Nephron (organoid): ENCODE measurements around the gene OSMR.

Experiments used
- H3K27ac Mint-ChIP-seq, 3 experiments: 2 replicates each; pipeline ENCODE4 v1.8.0; 2020; ENCODE audit warnings: mixed read lengths in 3 of 3, mild to moderate bottlenecking in 2 of 3, moderate library complexity in 1 of 3
- H3K27me3 Mint-ChIP-seq: 2 replicates; pipeline ENCODE4 v1.8.0; 2021; ENCODE audit warnings: low read depth, mild to moderate bottlenecking, moderate library complexity, mixed read lengths
- H3K36me3 Mint-ChIP-seq: 2 replicates; pipeline ENCODE4 v1.8.0; 2020; ENCODE audit warnings: low read depth, mixed read lengths
- H3K4me1 Mint-ChIP-seq: 2 replicates; pipeline ENCODE4 v1.8.0; 2020; ENCODE audit warnings: mixed read lengths
- H3K4me3 Mint-ChIP-seq, 3 experiments: 2 replicates each; pipeline ENCODE4 v1.8.0; 2020; ENCODE audit warnings: mild to moderate bottlenecking in 3 of 3, mixed read lengths in 3 of 3, moderate library complexity in 2 of 3
- H3K9me3 Mint-ChIP-seq: 2 replicates; pipeline ENCODE4 v1.8.0; 2020; ENCODE audit warnings: mixed read lengths
- CTCF ChIP-seq, 3 experiments: fragments of 200-600 bp; sonication (generic); IDR thresholded peaks; one replicate each; pipeline ENCODE4 v1.5.0; 2021; ENCODE audit warnings: antibody characterized with exemption in 3 of 3; ENCODE audit not compliant: unreplicated experiment in 3 of 3

OSMR gene

GRCh38 chr5:38879078-38879460 is 33.3 kb downstream of the OSMR start:
- no peak overlapping the region for H3K4me3 Mint-ChIP-seq
- no peaks in the 10 kb centered on the region for H3K36me3 Mint-ChIP-seq
- TF ChIP-seq CTCF (IDR thresholded peaks at IDR 0.05; ENCODE audit: unreplicated experiment in 3 of 3), result no peak
- H3K4me1 Mint-ChIP-seq, result no peaks in the 10 kb centered on the region
- H3K27me3 Mint-ChIP-seq, result peaks cover 4% of the 10 kb centered on the region
- H3K27ac Mint-ChIP-seq, result no peak overlapping the region
- H3K9me3 Mint-ChIP-seq, result no peaks in the 10 kb centered on the region

- no peak overlapping the region for H3K27ac Mint-ChIP-seq
- H3K4me1 Mint-ChIP-seq, result no peaks in the 10 kb centered on the region
- H3K4me3 Mint-ChIP-seq, result no peak overlapping the region
- H3K9me3 Mint-ChIP-seq, result no peaks in the 10 kb centered on the region
- no peak for TF ChIP-seq CTCF (IDR thresholded peaks at IDR 0.05; ENCODE audit: unreplicated experiment in 3 of 3)
- H3K27me3 Mint-ChIP-seq, result peaks cover 4% of the 10 kb centered on the region
- H3K36me3 Mint-ChIP-seq, result no peaks in the 10 kb centered on the region
Observed at GRCh38 chr5:38883842-38884241, 38.0 kb downstream of the OSMR start.

- Mint-ChIP-seq H3K4me1 (no peaks in the 10 kb centered on the region), H3K4me3 (no peak overlapping the region), H3K9me3 (no peaks in the 10 kb centered on the region), H3K27ac (no peak overlapping the region), H3K27me3 (no peaks in the 10 kb centered on the region), H3K36me3 (no peaks in the 10 kb centered on the region)
- TF ChIP-seq CTCF (IDR thresholded peaks at IDR 0.05; ENCODE audit: unreplicated experiment in 3 of 3), result no peak
Observed at GRCh38 chr5:38885208-38885607, 39.4 kb downstream of the OSMR start.

- no peak for TF ChIP-seq CTCF (IDR thresholded peaks at IDR 0.05; ENCODE audit: unreplicated experiment in 3 of 3)
- H3K36me3 Mint-ChIP-seq, result no peaks in the 10 kb centered on the region
- H3K27ac Mint-ChIP-seq, result no peak overlapping the region
- no peak overlapping the region for H3K4me3 Mint-ChIP-seq
- no peaks in the 10 kb centered on the region for H3K4me1 Mint-ChIP-seq
- H3K9me3 Mint-ChIP-seq, result peaks cover 1% of the 10 kb centered on the region
- H3K27me3 Mint-ChIP-seq, result no peaks in the 10 kb centered on the region
Observed at GRCh38 chr5:38888041-38888440, 42.2 kb downstream of the OSMR start.

- H3K27ac Mint-ChIP-seq, result no peak overlapping the region
- no peak for TF ChIP-seq CTCF (IDR thresholded peaks at IDR 0.05; ENCODE audit: unreplicated experiment in 3 of 3)
- H3K36me3 Mint-ChIP-seq, result no peaks in the 10 kb centered on the region
- no peak overlapping the region for H3K4me3 Mint-ChIP-seq
- peaks cover 12% of the 10 kb centered on the region for H3K9me3 Mint-ChIP-seq
- no peaks in the 10 kb centered on the region for H3K27me3 Mint-ChIP-seq
- H3K4me1 Mint-ChIP-seq, result no peaks in the 10 kb centered on the region
Observed at GRCh38 chr5:38889424-38889823, 43.6 kb downstream of the OSMR start.

GRCh38 chr5:38891563-38891962 is 45.8 kb downstream of the OSMR start:
- Mint-ChIP-seq H3K4me1 (no peaks in the 10 kb centered on the region), H3K27me3 (no peaks in the 10 kb centered on the region), H3K9me3 (peaks cover 33% of the 10 kb centered on the region), H3K4me3 (no peak overlapping the region), H3K36me3 (no peaks in the 10 kb centered on the region), H3K27ac (no peak overlapping the region)
- no peak for TF ChIP-seq CTCF (IDR thresholded peaks at IDR 0.05; ENCODE audit: unreplicated experiment in 3 of 3)
